GM12878 (cell line): ENCODE results near the gene PRDM1. TPM values are rescaled to one million over a fixed set of nuclear protein-coding genes. Genes with fewer than 3 reads are reported as not detected.

ENCODE experiments used
- ATAC-seq: fragments of 200-7000 bp; cut with Tn5 transposase; 3 replicates; pipeline ENCODE4 v1.9.1; 2020; ENCODE audit warnings: mild to moderate bottlenecking, moderate library complexity
- BruUV-seq: library from RNA; stranded (reverse); fragments of 400-500 nt; replicated peaks from 2 replicates; lab custom pipeline; 2021; lab: Mats Ljungman, UMichigan
- CTCF ChIA-PET: fragments of 300-600 bp; sonication (Branson Sonifier 250); formaldehyde crosslinking; extraction: SDS; loops from one replicate; lab custom pipeline; 2021; ENCODE audit warnings: inconsistent platforms; lab: Yijun Ruan, JAX
- POLR2A ChIA-PET: fragments of 350-600 bp; formaldehyde crosslinking; extraction: SDS; loops from one replicate; lab custom pipeline; 2021; ENCODE audit warnings: inconsistent platforms; lab: Charles Lee
- RAD21 ChIA-PET: fragments of 300-600 bp; sonication (Branson Sonifier 250); formaldehyde crosslinking; loops from one replicate; lab custom pipeline; 2023; ENCODE audit warnings: antibody characterized with exemption; ENCODE audit not compliant: unreplicated experiment; lab: Charles Lee
- SMC1A ChIA-PET: fragments of 300-600 bp; sonication (Branson Sonifier 250); formaldehyde crosslinking; loops from one replicate; lab custom pipeline; 2023; ENCODE audit not compliant: unreplicated experiment, uncharacterized antibody; lab: Charles Lee
- DNase-seq: peaks from one replicate; pipeline ENCODE4 v3.0.0-alpha.2; 2011; ENCODE audit warnings: low read depth, low spot score
- FAIRE-seq: peaks from 3 replicates; lab custom pipeline; 2011; peaks lifted over from hg19 to GRCh38; lab: Jason Lieb, UNC
- H2AFZ ChIP-seq: 2 replicates; pipeline ENCODE4 v1.6.0; 2011; ENCODE audit warnings: low read depth, low read length, control low read depth; ENCODE audit not compliant: control insufficient read depth
- H3K27ac ChIP-seq: 2 replicates; pipeline ENCODE4 v1.5.1; 2011; ENCODE audit warnings: control low read depth; ENCODE audit not compliant: control insufficient read depth, insufficient read depth
- H3K27me3 ChIP-seq, 2 experiments: replicated peaks in 1 of 2; 2 replicates each; pipeline versions ENCODE4 v1.6.0 to v1.6.1; 2011; ENCODE audit warnings: low read length in 1 of 2; ENCODE audit not compliant: control insufficient read depth in 2 of 2, insufficient read depth in 2 of 2
- H3K36me3 ChIP-seq, 2 experiments: 2 replicates each; pipeline ENCODE4 v1.5.1; 2011; ENCODE audit warnings: low read length in 1 of 2; ENCODE audit not compliant: control insufficient read depth in 2 of 2, insufficient read depth in 2 of 2
- H3K4me1 ChIP-seq: 2 replicates; pipeline ENCODE4 v1.6.1; 2011; ENCODE audit warnings: mild to moderate bottlenecking, low read length, moderate library complexity, mixed read lengths; ENCODE audit not compliant: control insufficient read depth, insufficient read depth
- H3K4me2 ChIP-seq: 2 replicates; pipeline ENCODE4 v1.6.0; 2011; ENCODE audit warnings: control low read depth; ENCODE audit not compliant: control insufficient read depth, insufficient read depth
- H3K4me3 ChIP-seq: fragments of 200-600 bp; sonication (generic); 2 replicates; pipeline ENCODE4 v1.5.1; 2016
- H3K79me2 ChIP-seq: 2 replicates; pipeline ENCODE4 v1.6.0; 2011; ENCODE audit warnings: low read length; ENCODE audit not compliant: control insufficient read depth, insufficient read depth
- H3K9ac ChIP-seq: 2 replicates; pipeline ENCODE4 v1.8.0; 2011; ENCODE audit warnings: low read length, control low read depth, mixed read lengths; ENCODE audit not compliant: control insufficient read depth, insufficient read depth
- H3K9me3 ChIP-seq: replicated peaks from 3 replicates; pipeline ENCODE4 v1.5.1; 2011; ENCODE audit warnings: mild to moderate bottlenecking, low read length; ENCODE audit not compliant: control insufficient read depth, insufficient read depth
- H4K20me1 ChIP-seq: 2 replicates; pipeline ENCODE4 v1.6.0; 2011; ENCODE audit not compliant: control insufficient read depth, insufficient read depth
- CREM ChIP-seq: IDR thresholded peaks from 2 replicates; pipeline ENCODE4 v1.6.1; 2014; ENCODE audit warnings: antibody characterized with exemption, low read depth
- ESRRA ChIP-seq: IDR thresholded peaks from 2 replicates; pipeline ENCODE4 v1.6.1; 2012; ENCODE audit warnings: mild to moderate bottlenecking, low read length, improper control_type of control experiment
- GATAD2B ChIP-seq: fragments of 450-650 bp; conservative IDR thresholded peaks from 2 replicates; pipeline ENCODE4 v1.6.1; 2017; ENCODE audit warnings: low read depth, mild to moderate bottlenecking, moderate library complexity
- JUND ChIP-seq: IDR thresholded peaks from 2 replicates; pipeline ENCODE4 v1.6.1; 2012; ENCODE audit warnings: low read depth, mild to moderate bottlenecking, low read length, improper control_type of control experiment, moderate library complexity
- LARP7 ChIP-seq: fragments of 450-650 bp; IDR thresholded peaks from 2 replicates; pipeline ENCODE4 v1.6.1; 2017; ENCODE audit warnings: mild to moderate bottlenecking
- MEF2A ChIP-seq: IDR thresholded peaks from 2 replicates; pipeline ENCODE4 v1.6.1; 2011; ENCODE audit warnings: low read depth, mild to moderate bottlenecking, low read length, moderate library complexity; ENCODE audit not compliant: insufficient read depth
- POLR2A ChIP-seq: IDR thresholded peaks from 2 replicates; pipeline ENCODE4 v1.6.1; 2011; ENCODE audit warnings: low read depth, mild to moderate bottlenecking, low read length
- POLR2AphosphoS5 ChIP-seq: IDR thresholded peaks from 2 replicates; pipeline ENCODE4 v1.6.1; 2011; ENCODE audit warnings: mild to moderate bottlenecking, low read length, inconsistent platforms
- SIN3A ChIP-seq: IDR thresholded peaks from 2 replicates; pipeline ENCODE4 v1.6.1; 2012; ENCODE audit warnings: low read depth, low read length, improper control_type of control experiment
- SUZ12 ChIP-seq: fragments of 200-600 bp; sonication (generic); IDR thresholded peaks from one replicate; pipeline ENCODE4 v1.6.1; 2018; ENCODE audit warnings: antibody characterized with exemption, mild to moderate bottlenecking; ENCODE audit not compliant: unreplicated experiment
- YBX1 ChIP-seq: fragments of 450-650 bp; IDR thresholded peaks from 2 replicates; pipeline ENCODE4 v1.6.1; 2016; ENCODE audit warnings: antibody characterized with exemption
- ZNF384 ChIP-seq: IDR thresholded peaks from 2 replicates; pipeline ENCODE4 v1.6.1; 2012; ENCODE audit warnings: low read depth, mild to moderate bottlenecking, low read length, improper control_type of control experiment, borderline replicate concordance
- ZZZ3 ChIP-seq: IDR thresholded peaks from 2 replicates; pipeline ENCODE4 v1.6.1; 2011; ENCODE audit warnings: low read depth; ENCODE audit not compliant: control insufficient read depth, insufficient read length
- WGBS: methylation state at CpG from one replicate; pipeline ENCODE4 v1.1.6; 2016; ENCODE audit warnings: low lambda C conversion rate; ENCODE audit not compliant: insufficient replicate concordance, insufficient coverage; ENCODE audit errors: missing lambda C conversion rate; 5-methylcytosine and 5-hydroxymethylcytosine counted together
- in situ Hi-C: fragments of 300-500 bp; cut with MboI; formaldehyde crosslinking; loops from 9 replicates; pipeline ENCODE4 v1.14.3; 2018; ENCODE audit warnings: mixed read lengths
- intact Hi-C: fragments of 100-400 bp; cut with micrococcal nuclease; formaldehyde crosslinking; loops from one replicate; pipeline ENCODE4 v1.14.2; 2022; ENCODE audit not compliant: unreplicated experiment
- polyA plus RNA-seq, 11 experiments: library from polyadenylated mRNA; depleted of rRNA in 4 of 11; unstranded in 6 of 11; stranded (reverse) in 5 of 11; fragments of >200 nt; fragmentation: Nextera tagmentation in 4 of 11; fragmentation: Illumina TruSeq in 1 of 11; extraction: Ambion mirVana in 4 of 11; extraction: Trizol in 1 of 11; gene quantifications; 1 replicate in 1 of 11; 2 replicates in 10 of 11; pipeline versions ENCODE4 v1.2.1 to v1.2.3, GENCODE V29; 2011 to 2016; ENCODE audit warnings: inconsistent platforms in 2 of 11, missing spikeins in 2 of 11, low read depth in 1 of 11
- total RNA-seq, 4 experiments: library from RNA; depleted of rRNA in 3 of 4; stranded (reverse); fragments of >200 nt in 3 of 4; fragmentation: Illumina TruSeq in 1 of 4; extraction: Trizol in 1 of 4; gene quantifications; 2 replicates each; pipeline versions ENCODE4 v1.2.1 to v1.2.3, GENCODE V29; 2013 to 2021
- TF ChIP-seq, protein P1 (sequence below): IDR thresholded peaks from 2 replicates; pipeline ENCODE4 v1.6.1; 2012; ENCODE audit warnings: low read depth, low read length, improper control_type of control experiment

The PRDM1 gene
- total and polyA plus RNA-seq, 10 of the 15 experiments (the other 5 are each of a cell fraction or from before 2014, with no cell fraction given) = 1.9 to 15.8 (median 4.1) TPM

GRCh38 chr6:106154326-106154725, 68.2 kb downstream of the PRDM1 start:
- no peak overlapping the region for H2AFZ ChIP-seq
- WGBS = 75% methylated on average over 8 of the region's 8 CpGs
- H3K4me1 ChIP-seq = no peaks in the 10 kb centered on the region; the same call in 1 of the 2 replicates
- no peak overlapping the region for H3K4me2 ChIP-seq
- H4K20me1 ChIP-seq = no peaks in the 10 kb centered on the region
- no peaks in the 10 kb centered on the region; the same call in 2 of the 3 replicates for H3K9me3 ChIP-seq
- in situ Hi-C loops = no loop called here
- ChIA-PET CTCF (interaction anchor here (0.9 to 3.1 kb wide), 4 partner anchors 8 to 69 kb away, joined by 3 to 12 read pairs (median 5); no protein-coding TSS in a partner anchor), SMC1A (interaction anchor here (1.1 to 18.2 kb wide), 5 partner anchors 8 to 51 kb away, joined by 3 to 217 read pairs (median 16); no protein-coding TSS in a partner anchor), RAD21 (no interaction called here), POLR2A (interaction anchor here (1.0 to 1.2 kb wide), 2 partner anchors 8 to 9 kb away, joined by 3 read pairs; no protein-coding TSS in a partner anchor)
- no peak overlapping the region for H3K9ac ChIP-seq
- no TSS peak for BruUV-seq
- H3K79me2 ChIP-seq = no peaks in the 10 kb centered on the region
- H3K36me3 ChIP-seq = no peaks in the 10 kb centered on the region
- no peak overlapping the region for H3K4me3 ChIP-seq
- no peak for DNase-seq
- no peak for FAIRE-seq
- TF ChIP-seq LARP7 (no peak), SUZ12 (no peak), ZNF384 (no peak), SIN3A (no peak), GATAD2B (no peak), CREM (no peak), JUND (no peak), MEF2A (no peak), YBX1 (no peak), ESRRA (no peak), POLR2AphosphoS5 (no peak), ZZZ3 (no peak), POLR2A (no peak)
- TF ChIP-seq, protein P1, sequence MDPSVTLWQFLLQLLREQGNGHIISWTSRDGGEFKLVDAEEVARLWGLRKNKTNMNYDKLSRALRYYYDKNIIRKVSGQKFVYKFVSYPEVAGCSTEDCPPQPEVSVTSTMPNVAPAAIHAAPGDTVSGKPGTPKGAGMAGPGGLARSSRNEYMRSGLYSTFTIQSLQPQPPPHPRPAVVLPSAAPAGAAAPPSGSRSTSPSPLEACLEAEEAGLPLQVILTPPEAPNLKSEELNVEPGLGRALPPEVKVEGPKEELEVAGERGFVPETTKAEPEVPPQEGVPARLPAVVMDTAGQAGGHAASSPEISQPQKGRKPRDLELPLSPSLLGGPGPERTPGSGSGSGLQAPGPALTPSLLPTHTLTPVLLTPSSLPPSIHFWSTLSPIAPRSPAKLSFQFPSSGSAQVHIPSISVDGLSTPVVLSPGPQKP = no peak
- intact Hi-C loops = no loop called here
- no peak overlapping the region for H3K27ac ChIP-seq
- H3K27me3 ChIP-seq = no peaks in the 10 kb centered on the region
- no peak for ATAC-seq
